HG02884 (cell line): Measurements from ENCODE around the gene KLHL3.
A peak's percentile ranks its signal among the peaks of the same experiment; 100 is the strongest.

ENCODE experiments used
- ATAC-seq: cut with Tn5 transposase; IDR thresholded peaks from one replicate; pipeline ENCODE4 v1.9.1; 2021; ENCODE audit warnings: mild to moderate bottlenecking, moderate library complexity; ENCODE audit not compliant: unreplicated experiment

KLHL3 gene

DNA sequence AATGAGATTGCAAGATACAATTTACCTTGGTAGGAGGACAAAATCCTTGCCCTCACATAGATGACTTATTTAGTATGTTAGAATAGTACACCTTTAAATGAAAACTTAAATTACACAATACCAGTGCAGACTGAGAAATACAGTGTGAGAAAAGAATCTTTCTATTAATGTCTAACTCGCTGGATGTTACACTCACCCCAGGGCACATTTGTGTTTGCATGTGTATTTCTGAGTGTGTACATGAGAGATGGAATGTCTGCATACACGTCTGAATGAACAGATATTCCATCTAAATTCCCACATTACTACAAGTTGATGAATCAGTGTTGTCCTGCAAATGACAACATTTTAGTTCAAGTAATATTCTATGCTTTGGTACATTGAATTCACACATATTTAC is 99.8 kb downstream of the KLHL3 start:
- no peak for ATAC-seq

DNA sequence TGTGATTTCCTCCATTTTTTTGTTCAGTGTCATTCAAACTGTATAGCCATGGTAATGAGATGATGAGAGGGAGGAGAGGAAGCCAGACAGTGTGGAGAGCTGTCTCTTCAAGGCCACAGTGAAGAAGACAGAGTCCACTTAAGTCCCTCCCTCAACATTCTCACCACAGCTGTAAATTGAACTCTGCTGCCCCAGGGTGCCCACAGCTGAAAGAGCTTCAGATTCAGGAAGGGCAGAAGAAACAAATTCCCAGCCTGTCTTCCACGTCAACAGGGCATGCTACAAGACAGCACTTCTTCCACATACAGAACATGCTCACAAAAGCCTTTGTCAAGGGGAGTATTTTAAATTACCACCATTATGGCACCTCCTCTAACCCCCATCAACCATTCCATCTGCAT is 100.4 kb downstream of the KLHL3 start:
- no peak for ATAC-seq

DNA sequence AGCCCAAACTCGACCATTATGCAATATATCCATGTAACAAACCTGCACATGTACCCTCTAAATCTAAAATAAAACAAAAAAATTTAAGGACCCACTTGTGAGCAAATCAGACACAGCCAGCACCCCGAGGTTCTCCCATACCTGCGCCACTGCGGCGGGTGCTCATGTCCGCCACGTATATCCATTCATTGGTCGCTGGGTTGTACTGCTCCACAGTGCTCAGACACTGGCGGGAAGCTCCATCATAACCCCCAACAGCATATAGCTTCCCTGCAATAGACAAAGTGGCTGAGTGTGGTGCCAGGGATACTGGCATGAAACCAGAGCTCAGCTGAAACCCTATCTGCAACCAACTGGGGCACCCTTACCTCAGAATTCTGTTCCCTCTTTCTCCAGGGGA is 102.0 kb downstream of the KLHL3 start:
- ATAC-seq = no peak

DNA sequence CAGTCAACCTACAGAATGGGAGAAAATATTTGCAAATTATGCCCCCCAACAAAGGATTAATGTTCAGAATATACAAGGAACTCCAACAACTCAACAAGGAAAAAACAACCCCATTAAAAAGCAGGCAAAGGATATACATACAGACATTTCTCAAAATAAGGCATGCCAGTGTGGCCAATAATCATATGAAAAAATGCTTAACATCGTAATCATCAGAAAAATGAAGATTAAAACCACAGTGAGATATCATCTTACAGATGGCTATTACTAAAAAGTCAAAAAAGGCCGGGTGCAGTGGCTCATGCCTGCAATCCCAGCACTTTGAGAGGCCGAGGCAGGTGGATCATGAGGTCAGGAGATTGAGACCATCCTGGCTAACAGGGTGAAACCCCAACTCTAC is 103.2 kb downstream of the KLHL3 start:
- no peak for ATAC-seq

DNA sequence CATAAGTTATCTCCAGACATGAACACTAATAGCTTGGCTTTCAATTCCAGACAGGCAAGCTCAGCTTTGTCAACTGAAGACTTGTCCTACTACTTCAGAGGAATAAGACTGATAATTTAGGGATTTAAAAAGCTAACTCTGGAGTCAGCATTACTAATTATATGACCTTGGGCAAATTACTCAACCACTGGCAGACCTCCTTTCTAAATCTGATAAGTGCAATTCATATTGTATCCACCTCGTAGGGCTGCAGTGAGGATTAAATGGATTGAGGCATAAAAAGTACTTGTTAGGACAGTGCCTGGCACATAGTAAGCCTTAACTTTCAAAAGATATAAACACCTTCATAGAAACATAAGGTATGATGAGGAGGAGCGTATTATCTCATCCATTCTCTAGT is 104.4 kb downstream of the KLHL3 start:
- no peak for ATAC-seq

DNA sequence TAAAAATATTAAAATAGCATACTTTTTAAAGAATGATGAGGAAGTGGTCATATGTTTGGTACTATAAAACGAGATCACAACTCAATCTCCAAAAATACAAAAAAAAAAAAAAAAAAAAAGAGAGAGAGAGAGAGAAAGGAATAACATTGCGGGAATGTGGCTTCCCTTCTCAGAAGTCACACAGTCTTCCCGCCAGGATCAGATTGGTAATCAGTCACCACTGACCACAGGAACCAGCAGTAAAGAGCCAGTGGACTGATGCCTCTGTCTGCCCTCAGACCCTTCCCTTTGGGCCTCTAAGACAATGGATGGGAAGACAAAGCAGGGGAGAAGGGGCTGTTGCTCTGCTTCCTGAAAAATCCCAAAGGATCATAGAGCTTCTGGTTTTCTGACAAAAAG is 104.9 kb downstream of the KLHL3 start:
- ATAC-seq = no peak

DNA sequence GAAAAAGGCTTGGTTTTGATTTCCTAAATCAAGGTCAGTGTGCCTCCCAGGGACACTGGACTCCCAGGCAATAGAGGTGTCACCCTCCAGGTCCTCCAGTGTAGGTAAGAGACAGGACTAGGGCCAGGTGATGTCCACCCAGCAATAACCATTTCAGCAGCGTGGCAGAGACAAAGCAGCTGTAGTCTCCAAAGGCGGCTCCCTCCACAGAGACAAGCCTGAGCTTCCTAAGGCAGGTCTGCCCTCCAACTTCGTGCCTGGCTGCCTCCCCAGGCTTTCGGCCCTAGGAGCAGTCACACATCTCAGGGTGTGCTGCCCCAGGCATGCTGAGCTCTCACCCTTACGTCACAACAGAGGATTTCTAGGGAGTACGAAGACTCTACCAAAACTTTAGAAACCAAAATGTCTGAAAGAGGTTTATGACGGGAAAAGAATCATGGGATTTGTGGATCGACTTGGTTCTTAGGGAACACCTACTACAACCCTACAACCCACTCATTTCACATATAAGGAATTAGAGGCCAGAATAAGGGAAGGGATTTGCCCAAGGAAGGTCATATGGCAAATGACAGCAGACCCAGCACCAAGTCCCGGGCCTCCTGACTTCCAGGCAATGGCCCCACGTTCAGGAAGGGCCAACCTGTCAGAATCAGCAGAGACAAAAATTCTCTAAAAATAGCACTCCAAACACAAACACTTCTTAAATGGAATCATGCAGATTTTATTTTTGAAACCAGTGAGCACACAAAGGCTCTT is 105.5 kb downstream of the KLHL3 start:
- ATAC-seq = no peak

DNA sequence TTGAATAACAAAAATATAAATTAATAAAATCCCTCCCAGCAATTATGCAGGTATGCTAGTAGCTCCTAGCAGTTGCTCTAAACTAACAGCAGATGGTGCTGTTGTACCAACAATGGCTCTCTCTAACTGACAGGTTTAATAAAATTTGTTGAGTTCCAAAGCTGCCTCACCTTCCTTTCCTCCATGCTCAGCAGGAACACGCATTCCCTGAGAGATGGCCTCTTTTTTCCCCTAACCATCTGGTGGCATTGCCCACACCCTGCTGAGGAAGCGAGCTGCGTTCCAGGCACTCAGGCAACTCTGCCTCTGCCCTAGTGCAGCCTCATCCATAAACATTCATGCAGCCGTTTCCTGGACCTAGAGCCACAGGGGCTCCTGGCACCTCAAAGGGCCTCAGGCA is 106.2 kb downstream of the KLHL3 start:
- peak; percentile 59 for ATAC-seq

DNA sequence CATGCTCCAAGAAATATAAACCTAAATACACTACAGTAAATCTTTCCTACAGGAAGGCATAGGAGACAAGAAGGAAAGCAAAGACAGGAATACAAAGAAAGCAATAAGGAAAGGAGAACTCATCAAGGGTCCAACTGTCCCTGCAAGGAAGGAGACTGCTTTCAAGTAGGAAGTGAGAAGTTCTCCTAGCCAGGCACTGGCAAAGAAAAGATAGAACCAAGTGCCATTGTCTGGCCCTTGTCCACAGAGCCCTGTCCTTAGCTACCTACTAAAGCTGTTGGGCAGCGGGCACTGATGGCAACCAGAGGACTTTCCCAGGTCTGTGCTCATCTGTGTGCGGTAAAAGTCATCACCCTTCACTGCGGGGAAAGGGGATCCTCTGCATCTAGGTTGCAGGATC is 108.2 kb downstream of the KLHL3 start:
- no peak for ATAC-seq

DNA sequence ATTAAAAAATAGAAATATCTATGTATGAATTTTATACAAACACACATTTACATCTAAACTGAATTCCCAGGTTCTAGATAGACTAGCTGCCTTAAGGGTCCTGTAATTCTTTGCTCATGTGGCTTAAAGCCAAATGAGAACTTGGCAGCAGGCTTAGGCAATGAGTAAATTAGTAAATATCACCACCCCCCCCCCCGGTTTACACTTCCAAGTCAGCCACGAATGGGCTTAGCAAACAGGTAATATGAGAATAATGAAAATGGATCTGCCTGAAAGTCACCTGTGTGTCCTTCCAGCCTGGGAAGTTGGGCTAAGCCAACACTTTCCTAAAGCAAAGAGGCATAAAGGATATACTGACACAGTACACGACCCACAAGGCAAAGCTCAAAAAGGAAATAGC is 108.6 kb downstream of the KLHL3 start:
- ATAC-seq = no peak

DNA sequence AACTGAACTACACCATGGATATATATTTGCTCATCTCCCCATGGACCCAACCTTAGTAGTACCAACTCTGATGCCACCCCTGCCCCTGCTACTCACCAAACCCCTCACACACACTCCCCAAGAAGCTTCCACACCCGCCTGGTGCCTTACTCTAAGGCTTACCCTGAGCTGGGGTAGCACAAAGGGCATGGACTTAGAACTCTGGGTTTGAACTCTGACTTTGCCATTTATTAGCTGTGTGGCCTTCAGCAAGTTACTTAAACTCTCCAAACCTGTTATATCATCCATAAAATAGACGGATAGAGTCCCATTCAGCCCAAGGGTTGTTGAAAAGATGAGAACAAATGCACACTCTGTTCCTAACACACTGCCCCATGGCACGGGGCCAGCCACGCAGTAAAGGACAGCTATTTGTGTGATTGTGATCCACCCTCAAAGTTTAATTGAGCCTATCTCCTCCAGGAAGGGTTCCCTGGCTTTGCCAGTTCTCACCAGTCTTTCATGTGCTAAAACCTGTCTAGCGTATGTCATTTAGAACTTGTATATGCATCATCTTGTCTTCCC is 111.0 kb downstream of the KLHL3 start:
- no peak for ATAC-seq

DNA sequence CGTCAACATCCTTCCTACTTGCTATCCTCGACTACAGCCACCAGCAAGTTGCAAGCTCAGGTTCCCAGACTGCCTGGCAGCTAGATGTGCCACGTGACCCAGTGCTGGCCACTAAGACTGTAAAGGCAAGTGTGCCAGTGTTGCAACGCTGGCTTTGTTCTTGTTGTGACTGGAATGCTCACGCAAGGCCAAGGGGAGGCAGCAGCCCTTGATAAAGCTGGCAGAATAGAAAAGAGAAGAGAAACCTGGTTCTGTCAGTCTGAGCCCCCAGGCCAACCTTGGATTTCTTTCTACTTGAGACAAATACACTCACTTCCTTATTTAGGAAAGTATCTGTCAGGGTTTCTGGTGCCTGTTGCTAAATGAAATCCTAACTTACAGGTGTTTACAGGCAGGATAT is 113.0 kb downstream of the KLHL3 start:
- ATAC-seq = peak; percentile 69

DNA sequence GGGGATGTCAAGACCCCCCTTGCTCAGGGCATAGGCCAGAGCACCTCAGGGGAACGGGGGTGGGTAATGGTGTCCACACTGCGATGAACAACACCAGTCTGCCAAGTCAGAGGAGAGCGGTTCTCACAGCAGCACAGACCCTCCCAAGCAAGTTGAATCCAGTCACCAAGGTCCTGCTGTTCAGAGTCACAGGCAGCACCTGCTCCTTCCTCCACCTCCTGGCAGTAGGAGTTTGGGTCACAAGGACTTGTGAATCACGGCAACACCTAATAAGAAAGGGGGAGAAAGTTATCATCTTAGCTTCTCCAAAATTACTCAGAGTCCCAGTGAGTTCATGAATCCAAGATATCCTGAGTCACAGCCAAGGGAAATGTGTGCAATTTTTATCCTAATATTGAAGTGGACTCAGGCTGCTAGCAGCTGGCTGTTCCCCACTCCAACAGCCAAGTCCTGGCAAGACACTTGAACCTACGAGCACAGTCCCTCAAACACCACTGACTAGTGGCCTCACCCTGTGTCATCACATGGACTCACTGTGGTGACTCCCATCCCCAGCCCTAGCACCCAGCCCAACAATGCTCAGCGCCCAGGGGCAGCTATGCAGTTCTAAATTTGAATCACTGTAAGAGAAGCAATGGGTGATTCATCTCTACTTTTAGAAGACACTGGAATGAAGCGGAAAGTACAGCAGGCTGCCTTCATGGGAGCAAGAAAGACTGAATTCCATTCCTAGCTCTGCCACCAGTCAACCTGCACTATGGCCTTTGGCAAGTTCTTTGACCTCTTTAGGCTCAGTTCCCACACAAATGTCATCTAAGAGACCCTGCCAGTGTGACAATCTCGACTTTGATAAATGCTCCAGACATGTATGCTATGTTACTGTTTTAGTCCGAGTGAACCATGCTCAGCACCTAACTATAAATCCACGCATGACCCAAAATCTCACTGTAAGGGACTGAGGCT is 113.7 kb downstream of the KLHL3 start:
- no peak for ATAC-seq

DNA sequence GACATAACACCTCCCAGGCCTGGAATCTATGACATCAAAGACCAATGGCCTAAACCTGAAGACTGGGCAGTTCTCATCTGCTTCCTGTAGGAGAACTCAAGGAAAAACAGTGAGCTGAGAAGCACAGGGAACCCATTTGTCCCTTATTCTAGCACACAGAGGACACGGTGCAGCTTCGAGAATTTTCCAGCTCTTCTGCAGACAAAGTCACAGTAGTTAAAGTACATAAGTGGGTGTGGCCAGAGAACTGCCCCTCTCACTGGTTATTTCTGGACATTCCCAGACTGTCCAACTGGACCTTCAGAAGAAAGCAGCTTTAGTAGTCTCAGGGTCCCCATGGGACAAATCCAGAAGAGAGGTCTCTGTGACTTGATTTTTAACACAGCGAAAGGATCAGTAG is 114.6 kb downstream of the KLHL3 start:
- no peak for ATAC-seq

DNA sequence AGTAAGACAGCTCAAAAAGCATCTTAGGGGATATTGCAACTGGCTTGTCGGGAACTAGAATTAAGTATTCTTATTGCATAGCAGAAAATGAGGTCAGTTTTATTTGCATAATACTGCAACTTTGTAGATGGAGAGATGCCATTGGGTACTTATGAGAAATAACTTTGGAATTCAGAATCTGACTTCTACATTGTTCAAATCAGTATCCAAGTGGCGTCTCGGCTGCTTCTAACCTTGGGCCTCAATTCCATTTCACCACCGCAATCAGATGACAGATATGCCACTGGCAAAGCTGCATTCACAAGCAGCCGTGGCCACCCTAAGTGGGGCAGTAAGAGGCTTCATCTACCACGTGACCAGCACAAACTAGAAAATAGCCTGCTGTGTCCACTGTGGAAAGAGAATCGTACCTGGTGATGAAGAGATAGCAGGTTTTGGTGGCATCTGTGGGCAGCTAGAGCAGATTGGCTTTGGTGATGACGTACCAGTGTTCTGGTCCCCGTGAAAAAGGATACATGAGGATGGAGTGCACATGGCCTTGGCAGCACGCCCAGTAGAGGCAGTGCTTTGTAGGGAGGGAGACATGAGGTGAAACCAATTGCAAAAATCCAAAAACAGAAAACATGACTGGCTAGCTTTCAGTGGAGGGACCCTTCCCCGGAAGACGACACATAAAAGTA is 116.6 kb downstream of the KLHL3 start:
- no peak for ATAC-seq

DNA sequence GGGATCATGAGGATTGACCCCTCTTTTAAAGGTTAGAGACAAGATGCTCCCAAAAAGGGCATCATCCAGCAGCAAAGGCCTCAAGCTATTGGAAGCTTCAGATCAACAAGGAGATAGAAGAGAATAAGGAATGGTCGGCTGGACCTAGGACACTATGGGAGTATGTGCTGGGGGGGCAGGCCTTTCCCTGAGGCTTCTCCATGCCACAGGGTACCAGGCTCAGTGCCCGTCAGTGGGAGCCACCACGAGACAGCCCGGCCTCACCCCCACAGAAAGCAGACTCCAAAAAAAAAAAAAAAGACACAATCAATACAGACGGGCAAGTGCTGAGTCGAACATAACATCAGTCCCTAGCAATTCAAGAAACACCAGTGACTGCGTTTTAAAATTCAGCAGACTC is 117.4 kb downstream of the KLHL3 start:
- ATAC-seq = no peak

DNA sequence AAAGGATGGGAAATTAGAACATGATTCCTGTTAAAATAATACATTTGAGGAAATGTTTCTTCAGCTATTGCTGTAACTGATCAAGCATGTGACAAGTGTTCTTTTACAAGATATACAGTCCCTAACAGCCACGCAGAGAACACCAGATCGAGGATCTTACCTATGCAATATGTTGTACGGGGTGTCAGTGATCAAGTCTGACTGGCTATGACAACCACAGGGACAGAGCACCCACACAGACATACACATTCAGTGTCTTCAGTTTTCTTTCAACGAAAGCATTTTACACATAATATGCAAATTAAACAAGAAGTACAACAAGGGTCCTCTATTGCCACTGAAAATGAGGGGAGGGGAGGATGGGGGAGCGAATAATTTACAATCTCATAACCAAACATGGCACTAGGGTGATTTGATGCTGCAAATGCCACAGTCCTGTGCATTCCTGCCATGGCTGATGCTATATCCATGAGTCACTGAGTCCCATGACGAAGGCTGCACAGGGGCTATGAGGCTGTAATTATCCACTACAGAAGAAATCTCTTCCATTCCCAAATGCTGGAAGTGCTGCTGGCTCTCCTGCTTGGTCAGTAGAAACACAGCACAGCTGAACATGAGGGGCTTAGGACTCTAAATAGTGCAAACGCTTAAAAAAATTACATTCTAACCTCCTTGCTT is 118.2 kb downstream of the KLHL3 start:
- ATAC-seq = no peak

DNA sequence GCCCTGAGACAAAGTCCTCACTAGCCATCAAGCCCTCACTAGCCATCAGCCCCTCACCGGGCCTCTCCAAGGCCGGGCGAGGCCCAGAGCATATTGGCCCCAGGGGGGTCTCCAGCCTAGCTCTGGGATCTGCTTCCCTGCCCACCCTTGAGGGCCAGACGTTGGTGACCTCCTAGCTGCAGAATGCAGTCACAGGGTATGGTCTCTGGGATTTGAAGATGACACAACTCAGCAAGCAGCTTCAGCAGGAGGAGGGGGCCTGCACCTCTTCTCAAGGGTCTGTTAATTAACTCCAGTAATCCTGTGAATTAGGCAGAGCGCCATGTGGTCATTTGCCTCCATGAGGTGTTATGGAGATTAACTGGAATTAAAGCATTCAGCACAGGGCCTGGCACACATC is 119.8 kb downstream of the KLHL3 start:
- no peak for ATAC-seq

DNA sequence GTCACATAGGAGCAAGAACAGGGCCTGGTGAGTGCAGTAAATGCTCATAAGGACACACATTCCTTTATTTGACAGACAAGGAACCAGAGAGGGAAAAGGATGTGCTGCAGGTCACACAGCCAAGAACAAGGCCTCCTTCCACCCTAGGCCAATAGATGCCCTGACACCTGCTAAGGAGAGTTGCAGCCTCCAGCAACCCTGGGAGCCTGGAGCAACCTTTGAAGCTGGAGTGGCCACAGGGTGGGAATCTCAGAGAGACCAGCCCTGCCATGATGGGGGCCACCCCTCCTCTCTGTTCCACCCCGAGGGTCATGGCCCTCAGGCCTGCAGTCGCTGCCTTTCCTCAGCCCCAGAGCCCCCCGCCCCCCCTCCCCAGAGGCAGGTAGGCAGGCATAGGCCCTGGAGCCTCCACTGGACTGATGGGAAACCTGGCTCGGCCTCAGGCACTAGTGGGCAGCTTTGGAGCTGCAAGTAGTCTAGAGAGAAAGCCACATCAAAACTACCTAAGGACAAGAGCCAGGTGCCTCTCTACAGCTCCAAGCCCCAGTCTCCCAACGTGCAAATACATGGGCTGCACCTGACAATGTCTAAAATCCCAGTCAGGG is 120.6 kb downstream of the KLHL3 start:
- ATAC-seq = no peak

DNA sequence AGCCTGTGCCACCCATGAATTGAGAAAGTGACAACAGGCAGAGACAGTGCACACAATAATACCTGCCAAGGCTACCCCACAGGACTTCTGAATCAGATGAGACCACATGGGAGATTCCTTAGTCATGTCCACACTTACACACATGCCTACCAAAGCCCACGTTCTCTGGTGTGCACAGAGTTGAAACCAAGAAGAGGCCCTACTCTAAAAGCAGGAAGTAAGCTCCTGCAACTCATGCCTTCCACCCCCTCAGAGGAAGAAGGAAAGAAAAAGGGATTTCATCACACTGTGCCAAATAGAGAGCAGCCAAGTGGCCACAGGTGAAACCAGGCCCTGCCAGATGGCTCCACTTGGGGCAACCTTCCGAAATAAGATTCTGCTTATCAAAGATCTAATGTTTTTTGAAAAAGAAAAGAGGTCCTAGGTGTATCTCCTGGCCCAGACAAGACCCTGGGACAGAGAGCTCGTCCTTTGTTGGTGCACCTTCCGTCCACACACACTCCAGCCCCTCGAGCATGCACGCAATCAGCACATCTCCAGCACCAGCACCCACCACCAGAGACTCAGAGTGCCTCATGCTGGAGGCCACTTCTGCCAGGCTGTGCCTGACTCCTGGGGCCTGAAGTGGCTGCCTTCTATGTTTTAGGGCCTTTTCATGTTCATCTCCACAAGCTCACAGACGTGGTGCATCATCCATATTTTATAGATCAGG is 122.2 kb downstream of the KLHL3 start:
- ATAC-seq = no peak
